Activated naive CD4-positive, alpha-beta T cell treated with anti-CD3 and anti-CD28 coated beads, Interleukin-2, amount 10 ng/mL, durations not matched to agents 7 days and 5 days (primary cell): ENCODE data around the gene FHL2.

ENCODE experiments used
- CTCF ChIA-PET: fragments of 350-600 bp; sonication (Branson Sonifier 250); formaldehyde crosslinking; loops from one replicate; lab custom pipeline; 2021; ENCODE audit warnings: antibody characterized with exemption; lab: Charles Lee
- DNase-seq: peaks from one replicate; pipeline ENCODE4 v3.0.0-alpha.2; 2020
- H3K27ac Mint-ChIP-seq: one replicate; pipeline ENCODE4 v1.8.0; 2021; ENCODE audit warnings: mild to moderate bottlenecking, moderate library complexity, mixed read lengths
- H3K27me3 Mint-ChIP-seq: one replicate; pipeline ENCODE4 v1.8.0; 2021; ENCODE audit warnings: mild to moderate bottlenecking, mixed read lengths
- H3K36me3 Mint-ChIP-seq: one replicate; pipeline ENCODE4 v1.8.0; 2021; ENCODE audit warnings: mixed read lengths
- H3K4me1 Mint-ChIP-seq: one replicate; pipeline ENCODE4 v1.8.0; 2021; ENCODE audit warnings: mixed read lengths
- H3K4me3 Mint-ChIP-seq: one replicate; pipeline ENCODE4 v1.8.0; 2021; ENCODE audit warnings: mild to moderate bottlenecking, moderate library complexity, mixed read lengths
- H3K9me3 Mint-ChIP-seq: one replicate; pipeline ENCODE4 v1.8.0; 2021; ENCODE audit warnings: mixed read lengths

FHL2 gene

DNA sequence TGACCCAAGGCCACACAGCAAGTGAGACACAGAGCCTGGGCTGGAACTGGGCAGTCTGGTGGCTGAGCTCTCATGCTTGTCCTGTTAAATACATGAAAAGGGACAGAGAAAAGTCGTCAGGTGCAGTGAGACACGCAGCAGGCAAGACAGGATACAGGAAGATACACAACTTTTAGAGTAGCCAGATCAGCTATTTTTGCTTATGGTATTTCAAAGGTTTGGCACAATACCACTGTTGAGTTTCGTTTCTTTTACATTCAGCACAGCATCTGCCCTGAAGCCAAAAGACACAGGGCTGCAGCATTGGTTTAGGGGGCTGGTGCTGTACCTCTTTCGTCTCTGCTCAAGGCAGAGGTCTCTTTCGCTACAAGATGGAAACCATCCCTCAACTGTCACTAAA lies 14.0 kb downstream of the FHL2 start:
- no peak overlapping the region for H3K27ac Mint-ChIP-seq
- H3K4me1 Mint-ChIP-seq, result no peaks in the 10 kb centered on the region
- DNase-seq, result no peak
- no peaks in the 10 kb centered on the region for H3K27me3 Mint-ChIP-seq
- no peak overlapping the region for H3K4me3 Mint-ChIP-seq
- no peaks in the 10 kb centered on the region for H3K9me3 Mint-ChIP-seq
- CTCF ChIA-PET, result no interaction called here
- no peaks in the 10 kb centered on the region for H3K36me3 Mint-ChIP-seq

DNA sequence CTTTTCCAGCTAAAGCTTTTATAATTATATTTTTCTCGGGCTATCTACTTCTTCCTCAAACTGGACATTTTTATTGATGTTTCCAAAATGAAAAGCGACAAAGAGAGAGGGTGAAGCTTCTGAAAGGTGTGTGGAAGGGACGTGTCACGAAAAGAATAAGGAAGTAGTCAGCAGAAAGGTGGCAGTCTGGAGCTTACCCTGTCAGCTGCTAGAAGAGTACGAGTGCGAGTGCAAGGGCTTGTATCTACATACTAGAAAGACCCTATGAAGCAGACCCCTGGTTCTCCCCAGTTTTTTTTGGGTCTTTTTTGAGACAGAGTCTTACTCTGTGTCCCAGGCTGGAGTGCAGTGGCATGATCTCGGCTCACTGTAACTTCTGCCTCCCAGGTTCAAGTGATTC lies 14.6 kb downstream of the FHL2 start:
- CTCF ChIA-PET, result no interaction called here
- no peaks in the 10 kb centered on the region for H3K9me3 Mint-ChIP-seq

DNA sequence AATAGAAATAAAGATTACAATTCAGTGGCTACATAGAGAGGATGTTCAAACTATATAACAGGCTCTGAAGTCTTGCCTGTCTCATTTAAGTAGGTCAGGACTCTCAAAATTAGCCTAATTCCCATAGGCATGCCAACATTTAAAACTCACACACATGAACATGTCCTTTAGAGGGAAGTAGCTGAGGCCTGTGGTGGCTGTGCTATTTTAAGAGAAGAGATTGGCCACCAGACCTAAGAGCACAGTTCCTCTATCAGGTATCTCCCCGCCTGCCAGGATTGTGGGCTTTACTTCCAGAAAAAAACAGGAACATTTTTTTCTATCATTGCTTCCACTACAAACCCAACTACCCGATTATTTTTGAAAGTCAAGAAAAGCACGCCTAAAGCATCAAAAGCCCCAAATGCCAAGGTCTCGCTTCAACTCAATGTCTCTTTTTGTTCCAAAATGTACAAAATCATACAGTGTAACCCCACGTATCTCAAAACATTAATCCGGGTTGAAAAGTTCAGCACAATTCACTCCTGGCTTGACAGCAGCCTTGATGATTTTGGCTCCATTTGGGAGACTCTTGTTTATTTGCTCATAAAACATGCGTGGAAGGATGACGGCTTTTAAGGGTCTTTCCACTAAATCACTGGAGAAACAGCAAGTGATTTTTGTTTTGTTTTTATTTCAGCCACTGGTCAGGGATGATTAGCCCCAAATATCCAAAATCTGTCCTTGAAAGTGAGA lies 15.3 kb downstream of the FHL2 start:
- H3K27ac Mint-ChIP-seq, result no peak overlapping the region
- no peaks in the 10 kb centered on the region for H3K27me3 Mint-ChIP-seq
- CTCF ChIA-PET, result no interaction called here
- H3K4me3 Mint-ChIP-seq, result no peak overlapping the region
- H3K36me3 Mint-ChIP-seq, result no peaks in the 10 kb centered on the region
- no peaks in the 10 kb centered on the region for H3K4me1 Mint-ChIP-seq
- DNase-seq, result no peak
- H3K9me3 Mint-ChIP-seq, result no peaks in the 10 kb centered on the region

More for the DNA sequence above, 14.6 kb downstream of the FHL2 start:
- Mint-ChIP-seq H3K4me3 (no peak overlapping the region), H3K4me1 (no peaks in the 10 kb centered on the region), H3K36me3 (no peaks in the 10 kb centered on the region), H3K27ac (no peak overlapping the region), H3K27me3 (no peaks in the 10 kb centered on the region)
- DNase-seq, result no peak

DNA sequence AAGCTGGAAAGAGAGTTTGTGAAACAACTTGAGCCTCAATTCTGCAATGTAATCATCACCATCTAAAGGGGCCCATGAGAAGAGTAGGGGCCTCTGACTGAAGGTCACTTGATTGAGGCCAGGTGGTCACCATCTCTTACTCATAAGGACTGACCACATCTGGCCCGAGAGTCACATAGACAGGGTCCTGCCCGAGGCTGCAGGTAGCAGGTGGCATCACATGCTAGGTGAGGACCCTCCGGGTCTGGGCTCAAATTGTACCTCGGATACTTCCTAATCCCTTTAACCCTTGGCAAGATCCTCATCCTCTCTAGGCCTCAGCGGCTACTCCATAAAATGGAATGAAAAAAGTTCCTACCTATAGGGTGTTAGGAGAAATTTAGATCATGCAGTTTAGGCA lies 16.7 kb downstream of the FHL2 start:
- Mint-ChIP-seq H3K27me3 (no peaks in the 10 kb centered on the region), H3K4me3 (no peak overlapping the region), H3K4me1 (no peaks in the 10 kb centered on the region), H3K27ac (no peak overlapping the region), H3K9me3 (no peaks in the 10 kb centered on the region), H3K36me3 (no peaks in the 10 kb centered on the region)
- no peak for DNase-seq
- CTCF ChIA-PET, result no interaction called here

DNA sequence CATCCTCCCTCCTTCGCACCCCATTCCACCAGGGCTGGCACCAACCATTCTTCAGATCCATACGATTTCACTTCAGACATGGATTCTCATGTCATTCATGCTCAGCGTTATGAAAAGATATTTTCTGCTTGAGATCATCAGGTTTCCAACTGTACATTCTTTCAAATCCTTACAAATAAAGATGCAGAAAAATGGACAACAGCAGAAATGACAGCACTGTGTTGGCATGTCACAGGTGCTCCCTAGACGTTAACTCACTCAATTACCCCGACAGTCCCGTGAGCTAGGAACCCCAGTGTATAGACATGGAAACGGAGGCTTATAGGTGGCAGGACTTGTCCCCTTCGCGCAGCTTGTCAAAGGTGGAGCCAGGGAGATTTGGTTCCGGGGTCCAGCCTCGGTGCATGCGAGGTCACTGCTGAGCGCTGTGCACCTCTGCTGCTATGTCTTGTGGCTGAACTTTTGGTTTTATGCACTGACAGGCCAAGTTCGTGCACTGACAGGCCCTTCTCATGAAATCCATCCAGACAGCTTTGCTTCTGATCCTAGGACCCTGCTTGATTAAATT lies 17.7 kb downstream of the FHL2 start:
- Mint-ChIP-seq H3K4me1 (no peaks in the 10 kb centered on the region), H3K36me3 (no peaks in the 10 kb centered on the region), H3K27me3 (no peaks in the 10 kb centered on the region), H3K4me3 (no peak overlapping the region), H3K27ac (no peak overlapping the region), H3K9me3 (no peaks in the 10 kb centered on the region)
- CTCF ChIA-PET, result no interaction called here
- no peak for DNase-seq

DNA sequence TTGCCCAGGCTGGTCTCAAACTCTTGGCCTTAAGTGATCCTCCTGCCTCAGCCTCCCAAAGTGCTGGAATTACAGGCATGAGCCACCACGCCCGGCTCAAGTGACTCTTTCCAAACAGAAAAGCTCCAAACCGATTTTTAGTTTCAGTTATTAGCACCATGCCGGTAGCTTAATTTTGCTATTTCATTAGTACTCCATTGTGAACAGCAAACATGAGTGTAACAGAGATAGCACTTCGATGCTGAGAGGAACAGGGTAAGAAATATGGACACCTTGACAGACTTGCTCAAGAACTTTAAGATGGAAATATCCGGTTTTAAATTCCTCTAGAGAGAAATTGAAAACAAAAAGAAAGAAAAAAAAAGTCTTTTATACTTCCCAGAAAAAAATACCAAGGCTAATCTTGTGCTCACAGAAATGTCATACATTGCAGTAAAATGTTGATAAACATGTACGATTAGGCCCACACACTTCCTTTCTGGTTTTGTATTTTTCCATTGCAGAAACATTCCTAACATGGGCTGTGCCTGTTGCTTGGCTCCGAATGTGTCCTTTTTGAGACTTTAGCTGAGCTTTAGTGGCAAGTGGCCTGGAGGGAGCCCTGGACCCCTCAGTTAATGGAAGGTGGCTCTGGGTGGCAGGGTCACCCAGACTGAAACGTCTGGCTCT lies 18.3 kb downstream of the FHL2 start:
- H3K36me3 Mint-ChIP-seq, result no peaks in the 10 kb centered on the region
- no peaks in the 10 kb centered on the region for H3K27me3 Mint-ChIP-seq
- no peak overlapping the region for H3K27ac Mint-ChIP-seq
- no peaks in the 10 kb centered on the region for H3K4me1 Mint-ChIP-seq
- H3K9me3 Mint-ChIP-seq, result no peaks in the 10 kb centered on the region
- H3K4me3 Mint-ChIP-seq, result no peak overlapping the region
- CTCF ChIA-PET, result no interaction called here
- DNase-seq, result no peak

DNA sequence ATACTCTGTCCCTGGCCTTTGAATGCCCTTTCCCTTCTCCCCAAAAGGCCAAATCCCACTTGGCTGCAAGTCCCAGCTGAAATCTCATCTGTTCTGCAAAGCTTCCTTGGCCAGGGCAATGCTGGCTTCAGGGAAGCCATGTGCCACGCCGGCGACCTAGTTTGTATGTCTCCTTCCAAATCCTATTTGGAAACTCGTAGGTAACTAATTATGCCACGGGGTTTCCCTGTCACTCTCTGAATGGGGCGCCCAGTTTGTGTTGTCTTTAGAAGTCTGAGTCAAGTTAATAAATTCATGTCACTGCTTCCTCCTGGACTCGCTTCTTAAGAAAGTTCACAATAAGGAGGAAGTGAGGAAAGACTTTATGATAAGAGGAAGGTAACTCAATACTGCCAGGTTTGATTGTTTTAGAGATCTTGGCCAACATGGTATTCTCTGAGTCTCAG lies 19.1 kb downstream of the FHL2 start:
- Mint-ChIP-seq H3K9me3 (no peaks in the 10 kb centered on the region), H3K27ac (no peak overlapping the region), H3K27me3 (no peaks in the 10 kb centered on the region), H3K4me1 (no peaks in the 10 kb centered on the region), H3K4me3 (no peak overlapping the region), H3K36me3 (no peaks in the 10 kb centered on the region)
- no peak for DNase-seq
- CTCF ChIA-PET, result interaction anchor here (1.7 kb wide), 1 partner anchor 141 kb away, joined by 4 read pairs; no protein-coding TSS in a partner anchor

DNA sequence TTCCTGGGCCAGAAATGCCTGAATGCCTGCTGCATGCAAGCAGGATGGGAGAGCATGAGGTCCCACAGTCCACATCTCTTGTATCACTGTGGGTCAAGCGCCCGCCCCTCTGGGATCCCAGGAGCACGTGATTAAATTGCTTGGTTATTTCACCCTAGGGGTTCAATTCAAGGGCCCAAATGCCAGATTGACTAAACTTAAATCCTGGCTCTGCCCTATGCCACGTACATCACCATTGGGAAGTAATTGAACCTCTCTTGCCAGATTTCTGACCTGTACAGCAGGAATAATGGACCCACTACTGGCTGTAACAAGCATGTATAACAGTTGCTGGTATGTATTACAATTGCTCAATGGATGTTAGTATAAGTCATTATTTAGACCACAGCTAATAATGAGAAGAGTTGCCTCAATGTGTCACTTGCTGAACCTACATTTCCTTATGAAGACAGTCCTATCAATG lies 19.9 kb downstream of the FHL2 start:
- Mint-ChIP-seq H3K4me3 (no peak overlapping the region), H3K36me3 (no peaks in the 10 kb centered on the region), H3K4me1 (peaks cover 3% of the 10 kb centered on the region), H3K9me3 (no peaks in the 10 kb centered on the region), H3K27me3 (no peaks in the 10 kb centered on the region), H3K27ac (no peak overlapping the region)
- no peak for DNase-seq
- CTCF ChIA-PET, result interaction anchor here (1.7 kb wide), 1 partner anchor 142 kb away, joined by 4 read pairs; no protein-coding TSS in a partner anchor

DNA sequence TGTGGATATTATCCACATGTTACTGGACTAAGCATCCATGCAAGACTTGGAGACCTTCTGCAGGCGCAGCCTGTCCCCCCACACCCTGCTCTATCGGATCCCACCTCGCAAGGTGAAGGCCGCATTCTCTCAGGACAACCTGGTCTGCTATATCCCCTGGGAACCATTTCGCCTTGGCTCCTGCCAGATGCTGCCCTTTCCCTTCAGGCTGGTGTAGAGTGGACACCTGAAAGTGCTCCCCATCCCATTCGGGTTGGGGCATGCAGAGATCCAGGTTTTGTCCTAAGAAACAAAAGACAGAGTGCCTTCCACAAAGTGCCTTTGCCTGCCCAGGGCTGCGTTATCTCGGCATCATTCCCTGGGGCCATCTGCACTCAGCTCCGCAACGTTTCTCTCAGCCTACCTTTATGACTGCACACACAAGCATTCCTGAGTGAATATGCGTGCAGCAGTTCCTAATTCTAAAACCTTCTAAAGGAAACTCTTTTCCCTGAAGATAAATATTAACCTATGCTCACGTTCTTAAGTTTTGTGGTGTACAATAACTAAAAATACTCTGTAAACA lies 20.5 kb downstream of the FHL2 start:
- Mint-ChIP-seq H3K27ac (no peak overlapping the region), H3K27me3 (no peaks in the 10 kb centered on the region), H3K9me3 (no peaks in the 10 kb centered on the region), H3K4me3 (no peak overlapping the region), H3K4me1 (peaks cover 9% of the 10 kb centered on the region), H3K36me3 (no peaks in the 10 kb centered on the region)
- DNase-seq, result no peak
- CTCF ChIA-PET, result interaction anchor here (1.7 kb wide), 1 partner anchor 143 kb away, joined by 4 read pairs; no protein-coding TSS in a partner anchor

DNA sequence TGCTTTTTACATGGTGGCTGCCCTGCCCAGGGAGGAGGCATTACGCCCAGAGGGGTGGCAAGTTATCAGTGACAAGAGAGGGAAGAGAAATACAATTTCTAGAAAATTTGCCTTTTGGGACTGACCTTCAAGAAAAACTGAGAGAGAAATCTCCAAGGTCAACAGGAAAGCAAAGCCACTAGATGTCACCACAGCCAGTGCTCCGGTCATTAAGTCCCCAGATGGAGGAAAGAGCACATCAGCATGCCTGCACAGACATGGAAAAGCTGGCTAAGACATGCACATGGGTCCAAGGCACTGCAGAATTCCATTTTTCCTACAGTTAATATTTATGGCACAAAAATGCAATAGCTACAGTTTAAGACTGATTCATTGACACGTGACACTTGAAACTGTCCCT lies 21.0 kb downstream of the FHL2 start:
- Mint-ChIP-seq H3K9me3 (no peaks in the 10 kb centered on the region), H3K36me3 (no peaks in the 10 kb centered on the region), H3K27ac (no peak overlapping the region), H3K27me3 (no peaks in the 10 kb centered on the region), H3K4me3 (no peak overlapping the region), H3K4me1 (peaks cover 11% of the 10 kb centered on the region)
- DNase-seq, result no peak
- CTCF ChIA-PET, result interaction anchor here (1.7 kb wide), 1 partner anchor 143 kb away, joined by 4 read pairs; no protein-coding TSS in a partner anchor

DNA sequence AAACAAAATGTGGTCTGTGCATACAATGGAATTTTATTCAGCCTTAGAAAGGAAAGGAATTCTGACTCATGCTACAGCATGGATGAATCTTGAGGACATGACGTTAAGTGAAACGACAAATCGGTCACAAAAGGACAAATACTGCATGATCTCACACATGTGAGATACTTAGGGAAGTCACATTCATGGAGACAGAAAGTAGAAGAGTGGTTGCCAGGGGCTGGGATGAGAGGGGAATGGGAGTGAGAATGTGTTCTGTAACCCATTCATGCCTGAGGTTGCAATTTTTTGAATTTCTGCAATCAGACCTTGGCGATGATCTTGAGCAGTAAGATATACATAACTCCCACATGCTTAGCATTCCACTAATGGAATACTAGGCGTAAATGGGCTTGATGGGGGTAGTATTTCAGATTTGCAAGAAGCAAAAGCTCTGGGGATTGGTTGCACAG lies 22.0 kb downstream of the FHL2 start:
- no peak overlapping the region for H3K4me3 Mint-ChIP-seq
- no peaks in the 10 kb centered on the region for H3K36me3 Mint-ChIP-seq
- H3K4me1 Mint-ChIP-seq, result peaks cover 11% of the 10 kb centered on the region
- no peaks in the 10 kb centered on the region for H3K27me3 Mint-ChIP-seq
- CTCF ChIA-PET, result no interaction called here
- no peak for DNase-seq
- H3K9me3 Mint-ChIP-seq, result no peaks in the 10 kb centered on the region
- H3K27ac Mint-ChIP-seq, result no peak overlapping the region

DNA sequence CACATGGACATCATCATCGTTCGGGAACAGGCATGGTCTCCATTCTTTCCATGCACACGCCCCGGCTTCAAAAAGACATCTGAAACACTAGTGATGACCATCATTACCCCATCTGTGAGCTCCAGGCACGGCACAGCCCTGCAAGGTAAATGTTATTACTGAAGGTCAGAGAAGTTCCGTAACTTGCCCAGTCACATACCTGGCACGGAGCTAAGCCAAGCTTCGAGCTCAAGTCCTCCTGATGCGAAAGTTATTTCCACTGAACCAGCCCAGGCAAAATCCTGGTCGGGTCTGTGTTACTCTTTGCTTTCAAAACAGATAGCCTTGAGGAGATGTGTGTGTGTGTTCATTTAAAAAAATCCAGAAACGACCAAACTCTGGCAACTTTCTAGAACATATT lies 22.8 kb downstream of the FHL2 start:
- no peaks in the 10 kb centered on the region for H3K27me3 Mint-ChIP-seq
- CTCF ChIA-PET, result interaction anchor here (1.2 kb wide), 1 partner anchor 9 kb away, joined by 6 read pairs; no protein-coding TSS in a partner anchor
- H3K9me3 Mint-ChIP-seq, result no peaks in the 10 kb centered on the region
- no peaks in the 10 kb centered on the region for H3K36me3 Mint-ChIP-seq
- H3K4me3 Mint-ChIP-seq, result no peak overlapping the region
- no peak overlapping the region for H3K27ac Mint-ChIP-seq
- no peak for DNase-seq
- peaks cover 11% of the 10 kb centered on the region for H3K4me1 Mint-ChIP-seq

DNA sequence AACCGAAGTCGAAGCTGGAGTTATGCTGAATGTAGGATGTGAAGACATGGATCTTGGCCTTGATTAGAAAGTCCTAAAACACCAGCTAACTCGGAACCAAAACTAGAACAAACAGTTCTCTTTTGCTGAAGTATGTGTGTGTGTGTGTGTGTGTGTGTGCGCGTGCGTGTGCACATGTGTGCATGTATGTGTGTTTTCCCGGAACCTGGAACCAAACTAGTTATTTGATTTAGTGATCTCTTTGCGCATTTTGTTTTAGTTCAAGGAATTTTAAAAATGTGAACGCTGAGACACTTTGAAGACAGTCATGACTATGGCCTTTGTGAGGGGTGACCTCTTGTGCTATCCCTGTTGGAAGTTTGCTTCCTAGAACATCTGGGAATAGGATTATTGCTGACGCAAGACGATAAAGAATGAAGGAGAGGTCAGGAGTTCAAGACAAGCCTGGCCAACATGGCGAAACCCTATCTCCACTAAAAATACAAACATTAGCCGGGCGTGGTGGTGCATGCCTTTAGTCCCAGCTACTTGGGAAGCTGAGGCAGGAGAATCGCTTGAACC lies 23.8 kb downstream of the FHL2 start:
- no peak for DNase-seq
- no peak overlapping the region for H3K27ac Mint-ChIP-seq
- H3K36me3 Mint-ChIP-seq, result no peaks in the 10 kb centered on the region
- H3K4me1 Mint-ChIP-seq, result peaks cover 12% of the 10 kb centered on the region
- H3K27me3 Mint-ChIP-seq, result peaks cover under 1% of the 10 kb centered on the region
- CTCF ChIA-PET, result interaction anchor here (0.6 to 1.5 kb wide), 3 partner anchors 8 to 144 kb away, joined by 4 to 6 read pairs (median 4); no protein-coding TSS in a partner anchor
- H3K9me3 Mint-ChIP-seq, result no peaks in the 10 kb centered on the region
- H3K4me3 Mint-ChIP-seq, result no peak overlapping the region

DNA sequence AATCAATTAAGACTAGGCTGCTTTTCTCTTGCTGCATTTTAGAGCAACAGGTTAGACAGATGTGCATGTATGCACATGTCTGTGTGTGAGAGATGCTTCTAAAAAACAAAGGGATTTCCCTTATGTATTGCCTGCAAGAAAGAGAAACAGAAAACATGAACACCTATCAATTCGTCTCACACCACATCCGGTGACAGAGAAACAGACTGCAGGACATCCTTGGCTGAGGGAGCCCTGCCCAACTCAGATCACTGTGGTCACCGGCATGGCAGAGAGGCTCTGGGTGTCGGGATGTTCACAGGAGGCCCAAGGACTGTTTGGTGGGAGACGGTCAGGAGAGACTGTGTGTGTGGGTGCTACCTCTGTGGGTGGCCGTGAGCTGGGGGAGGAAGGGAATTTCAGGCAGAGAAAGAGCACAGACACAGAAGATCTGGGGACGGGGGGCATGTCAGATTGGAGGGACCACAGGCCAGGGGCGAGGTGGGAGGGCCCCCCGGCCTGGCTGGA lies 24.9 kb downstream of the FHL2 start:
- DNase-seq, result peak; percentile 37
- Mint-ChIP-seq H3K36me3 (no peaks in the 10 kb centered on the region), H3K27me3 (peaks cover 6% of the 10 kb centered on the region), H3K4me3 (peak overlapping the region; percentile 55), H3K9me3 (no peaks in the 10 kb centered on the region), H3K27ac (peak overlapping the region; percentile 71), H3K4me1 (peaks cover 17% of the 10 kb centered on the region)
- CTCF ChIA-PET, result interaction anchor here (1.5 kb wide), 1 partner anchor 145 kb away, joined by 4 read pairs; no protein-coding TSS in a partner anchor
